ENCODE measurements around the gene UACA. TPM values are rescaled to one million over a fixed set of nuclear protein-coding genes. Genes with fewer than 3 reads are reported as not detected.

UACA gene, protein sequence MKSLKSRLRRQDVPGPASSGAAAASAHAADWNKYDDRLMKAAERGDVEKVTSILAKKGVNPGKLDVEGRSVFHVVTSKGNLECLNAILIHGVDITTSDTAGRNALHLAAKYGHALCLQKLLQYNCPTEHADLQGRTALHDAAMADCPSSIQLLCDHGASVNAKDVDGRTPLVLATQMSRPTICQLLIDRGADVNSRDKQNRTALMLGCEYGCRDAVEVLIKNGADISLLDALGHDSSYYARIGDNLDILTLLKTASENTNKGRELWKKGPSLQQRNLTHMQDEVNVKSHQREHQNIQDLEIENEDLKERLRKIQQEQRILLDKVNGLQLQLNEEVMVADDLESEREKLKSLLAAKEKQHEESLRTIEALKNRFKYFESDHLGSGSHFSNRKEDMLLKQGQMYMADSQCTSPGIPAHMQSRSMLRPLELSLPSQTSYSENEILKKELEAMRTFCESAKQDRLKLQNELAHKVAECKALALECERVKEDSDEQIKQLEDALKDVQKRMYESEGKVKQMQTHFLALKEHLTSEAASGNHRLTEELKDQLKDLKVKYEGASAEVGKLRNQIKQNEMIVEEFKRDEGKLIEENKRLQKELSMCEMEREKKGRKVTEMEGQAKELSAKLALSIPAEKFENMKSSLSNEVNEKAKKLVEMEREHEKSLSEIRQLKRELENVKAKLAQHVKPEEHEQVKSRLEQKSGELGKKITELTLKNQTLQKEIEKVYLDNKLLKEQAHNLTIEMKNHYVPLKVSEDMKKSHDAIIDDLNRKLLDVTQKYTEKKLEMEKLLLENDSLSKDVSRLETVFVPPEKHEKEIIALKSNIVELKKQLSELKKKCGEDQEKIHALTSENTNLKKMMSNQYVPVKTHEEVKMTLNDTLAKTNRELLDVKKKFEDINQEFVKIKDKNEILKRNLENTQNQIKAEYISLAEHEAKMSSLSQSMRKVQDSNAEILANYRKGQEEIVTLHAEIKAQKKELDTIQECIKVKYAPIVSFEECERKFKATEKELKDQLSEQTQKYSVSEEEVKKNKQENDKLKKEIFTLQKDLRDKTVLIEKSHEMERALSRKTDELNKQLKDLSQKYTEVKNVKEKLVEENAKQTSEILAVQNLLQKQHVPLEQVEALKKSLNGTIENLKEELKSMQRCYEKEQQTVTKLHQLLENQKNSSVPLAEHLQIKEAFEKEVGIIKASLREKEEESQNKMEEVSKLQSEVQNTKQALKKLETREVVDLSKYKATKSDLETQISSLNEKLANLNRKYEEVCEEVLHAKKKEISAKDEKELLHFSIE (N-terminal part only)
- total RNA-seq = 100 to 1,000 TPM in 2 of 4 donors, 10 to 100 TPM in 2; 83.2 to 154 (median 107) TPM

DNA sequence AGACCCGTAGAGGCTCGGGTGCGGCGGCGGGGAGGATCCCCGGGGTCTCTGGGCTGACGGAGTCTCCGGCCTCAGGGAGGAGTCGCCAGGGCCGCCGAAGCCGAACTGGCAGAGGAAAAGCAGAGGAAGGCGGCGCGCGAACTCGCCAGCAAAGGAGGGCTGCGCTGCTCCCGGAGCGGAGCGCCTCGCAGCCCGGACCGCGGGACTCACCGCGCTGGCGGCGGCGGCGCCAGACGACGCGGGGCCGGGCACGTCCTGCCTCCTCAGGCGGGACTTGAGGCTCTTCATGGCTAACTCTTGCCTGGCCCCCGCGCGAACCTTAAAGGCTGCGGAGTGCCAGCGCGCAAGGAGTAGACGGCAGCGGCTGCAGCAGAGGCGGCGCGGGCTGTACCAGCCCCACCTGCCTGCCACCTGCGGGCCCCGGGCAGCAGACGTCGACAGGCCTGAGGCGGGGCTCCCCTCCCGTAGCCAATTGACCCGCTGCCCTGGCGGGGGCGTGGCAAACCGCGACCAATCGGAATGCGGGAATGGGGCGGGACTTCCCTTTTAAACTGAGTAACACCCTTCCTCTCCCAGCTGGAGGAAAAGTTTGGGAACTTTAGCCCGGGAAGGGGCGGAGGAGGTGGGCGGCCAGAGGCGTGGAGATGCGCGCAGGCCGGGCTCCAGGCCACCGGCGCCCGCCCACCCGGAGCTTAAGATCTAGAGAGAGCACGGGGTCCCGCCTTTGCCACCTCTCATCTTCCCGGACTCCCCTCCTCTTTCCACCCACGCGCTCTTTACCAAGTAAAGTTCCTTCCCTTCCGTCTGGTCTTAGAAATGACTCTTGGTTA lies at the start of gene UACA:
Gene UACA, minus strand, starts transcription at position 439 of the 830 bp plus-strand sequence. Its CDS starts 151 bp downstream, at position 288.
- TF ChIP-seq, protein P1, sequence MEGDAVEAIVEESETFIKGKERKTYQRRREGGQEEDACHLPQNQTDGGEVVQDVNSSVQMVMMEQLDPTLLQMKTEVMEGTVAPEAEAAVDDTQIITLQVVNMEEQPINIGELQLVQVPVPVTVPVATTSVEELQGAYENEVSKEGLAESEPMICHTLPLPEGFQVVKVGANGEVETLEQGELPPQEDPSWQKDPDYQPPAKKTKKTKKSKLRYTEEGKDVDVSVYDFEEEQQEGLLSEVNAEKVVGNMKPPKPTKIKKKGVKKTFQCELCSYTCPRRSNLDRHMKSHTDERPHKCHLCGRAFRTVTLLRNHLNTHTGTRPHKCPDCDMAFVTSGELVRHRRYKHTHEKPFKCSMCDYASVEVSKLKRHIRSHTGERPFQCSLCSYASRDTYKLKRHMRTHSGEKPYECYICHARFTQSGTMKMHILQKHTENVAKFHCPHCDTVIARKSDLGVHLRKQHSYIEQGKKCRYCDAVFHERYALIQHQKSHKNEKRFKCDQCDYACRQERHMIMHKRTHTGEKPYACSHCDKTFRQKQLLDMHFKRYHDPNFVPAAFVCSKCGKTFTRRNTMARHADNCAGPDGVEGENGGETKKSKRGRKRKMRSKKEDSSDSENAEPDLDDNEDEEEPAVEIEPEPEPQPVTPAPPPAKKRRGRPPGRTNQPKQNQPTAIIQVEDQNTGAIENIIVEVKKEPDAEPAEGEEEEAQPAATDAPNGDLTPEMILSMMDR (IDR thresholded peaks at IDR 0.05; ENCODE audit: low read depth) = no peak

DNA sequence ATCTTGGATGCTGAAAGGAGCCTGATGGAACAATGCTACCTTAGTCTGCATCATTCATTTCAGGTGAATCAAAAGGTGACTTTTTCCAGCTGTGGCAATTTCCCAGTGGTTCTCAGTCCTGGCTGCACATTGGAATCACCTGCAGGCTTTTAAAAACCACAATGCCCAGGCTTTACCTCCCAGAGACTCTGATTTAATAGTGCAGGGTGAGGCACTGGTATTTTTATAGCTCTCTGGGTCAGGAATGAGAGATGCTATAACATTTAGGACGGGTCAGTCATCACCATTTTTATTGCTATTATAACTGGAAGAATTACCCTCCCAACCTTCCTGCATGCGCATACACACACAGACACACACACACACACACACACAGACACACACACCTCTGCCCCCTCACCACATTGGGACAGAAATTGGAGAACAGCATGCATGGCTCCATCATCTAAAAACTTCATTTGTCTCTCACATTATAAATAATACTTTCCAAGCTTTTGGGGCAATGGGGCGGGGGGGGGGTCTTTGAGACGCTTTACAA lies 49.5 kb upstream of the UACA start:
- TF ChIP-seq, protein P1 (IDR thresholded peaks at IDR 0.05; ENCODE audit: low read depth) = no peak

DNA sequence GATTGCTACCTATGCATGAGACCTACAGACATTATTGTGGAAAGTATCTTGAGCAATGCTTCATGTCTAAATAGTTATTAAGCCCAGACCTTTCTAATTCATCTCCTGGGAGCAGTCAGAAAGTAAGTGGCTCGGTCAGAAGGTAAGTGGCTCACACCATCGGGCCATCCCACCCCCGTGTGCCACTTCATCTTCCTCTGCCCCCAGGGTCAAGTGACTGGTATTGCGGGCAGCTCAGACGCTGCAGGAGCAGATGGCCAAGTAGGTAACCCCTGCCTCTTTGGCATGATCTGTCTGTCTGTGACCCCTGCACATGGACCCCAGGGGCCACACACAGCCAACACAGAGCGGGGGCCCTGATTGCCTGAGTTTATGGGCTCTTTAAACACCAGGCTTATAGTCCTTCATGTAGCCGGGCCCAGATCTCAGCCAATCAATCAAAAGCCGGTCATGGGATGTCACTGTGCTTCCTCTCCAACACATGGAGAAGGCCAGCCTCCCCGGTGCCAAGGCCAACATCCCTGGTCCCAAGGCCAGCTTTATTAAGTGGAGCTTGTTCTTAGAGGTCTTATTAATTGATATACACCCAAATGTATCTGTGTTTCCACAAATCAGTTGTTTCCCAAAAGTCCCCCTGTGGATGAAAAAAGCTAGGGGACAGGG lies 47.7 kb upstream of the UACA start:
- TF ChIP-seq, protein P1 (IDR thresholded peaks at IDR 0.05; ENCODE audit: low read depth) = no peak

DNA sequence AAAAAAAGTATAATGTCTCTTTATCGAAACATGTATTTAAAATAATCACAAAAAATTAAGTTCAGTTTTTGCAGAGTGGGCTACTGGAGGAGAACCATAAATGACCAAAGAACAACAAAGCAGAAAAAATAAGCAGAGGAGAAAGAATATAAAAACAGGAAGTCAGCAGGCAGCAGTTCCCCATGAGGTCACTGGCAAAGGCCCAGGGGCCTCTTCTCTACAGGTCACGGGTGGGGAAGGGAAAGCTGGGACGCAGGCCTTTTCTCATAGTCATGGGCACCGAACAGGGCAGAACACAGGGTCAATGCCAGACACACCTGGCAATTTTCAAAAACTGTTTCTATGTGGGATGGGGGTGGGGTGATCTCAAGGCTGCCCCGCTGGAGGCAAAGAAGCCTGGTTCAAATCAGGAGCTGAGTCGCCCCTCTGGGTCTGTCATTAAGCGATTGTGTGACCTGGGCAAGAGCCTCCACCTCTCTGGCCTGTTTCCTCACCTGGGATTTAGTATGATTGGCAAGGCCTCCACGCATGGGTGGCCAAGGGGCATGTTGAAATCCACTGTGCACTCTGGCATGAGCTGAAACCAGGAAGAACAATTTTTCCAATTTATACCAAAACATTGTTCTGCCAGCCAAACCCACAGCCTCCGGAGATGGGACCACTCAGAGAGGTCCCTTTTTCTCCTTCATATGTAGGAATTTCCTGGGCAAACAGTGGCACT lies 43.8 kb upstream of the UACA start:
- TF ChIP-seq, protein P1 (IDR thresholded peaks at IDR 0.05; ENCODE audit: low read depth) = no peak

DNA sequence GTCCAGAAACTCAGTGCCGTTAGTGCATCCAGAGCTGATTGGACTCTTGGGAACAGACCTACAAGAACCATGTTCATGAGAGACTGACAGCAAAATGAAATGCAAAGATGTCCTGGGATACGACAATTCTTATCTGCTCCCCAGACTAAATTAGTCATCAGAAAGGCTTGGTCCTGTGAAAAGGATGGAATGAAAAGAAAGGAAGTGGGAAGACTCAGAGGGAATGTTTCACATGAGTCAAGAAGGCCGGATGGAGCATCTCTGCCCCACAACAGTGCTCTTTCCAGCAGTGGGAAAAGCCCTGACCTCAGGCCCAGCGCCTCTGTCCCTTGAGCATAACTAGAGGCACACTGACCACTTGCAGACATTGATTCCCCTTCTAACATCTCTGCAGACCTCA lies 39.3 kb upstream of the UACA start:
- TF ChIP-seq, protein P1 (IDR thresholded peaks at IDR 0.05; ENCODE audit: low read depth) = no peak
